Measurements from ENCODE around the gene RBL1.
"Not testable (repeated sequence)": the region's sequence is repeated elsewhere in the genome, so short reads cannot be mapped to it uniquely, and the experiment has no call there.

Gene RBL1

DNA sequence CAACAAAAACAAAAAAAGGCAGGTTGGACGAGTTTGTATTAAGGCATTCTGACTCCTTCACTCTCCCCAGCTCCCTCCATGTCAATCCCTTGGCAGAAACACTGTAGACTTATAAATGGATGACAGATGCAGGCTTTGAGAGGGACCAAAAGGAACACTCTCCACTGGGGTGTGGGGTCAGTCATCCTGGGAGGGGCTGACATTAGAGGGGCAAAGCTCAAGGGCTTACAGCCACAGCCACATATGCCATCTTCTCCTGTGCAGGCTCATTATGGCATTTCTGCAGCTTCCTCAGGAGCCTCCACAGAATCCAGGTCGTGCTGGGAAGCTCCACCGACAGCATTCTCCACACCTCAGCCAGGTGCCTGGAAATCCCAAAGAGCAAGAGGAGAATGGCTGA, 33.0 kb upstream of the RBL1 start:
- DNase-seq (ENCODE audit: low read depth): no peak
- TF ChIP-seq, protein P1, sequence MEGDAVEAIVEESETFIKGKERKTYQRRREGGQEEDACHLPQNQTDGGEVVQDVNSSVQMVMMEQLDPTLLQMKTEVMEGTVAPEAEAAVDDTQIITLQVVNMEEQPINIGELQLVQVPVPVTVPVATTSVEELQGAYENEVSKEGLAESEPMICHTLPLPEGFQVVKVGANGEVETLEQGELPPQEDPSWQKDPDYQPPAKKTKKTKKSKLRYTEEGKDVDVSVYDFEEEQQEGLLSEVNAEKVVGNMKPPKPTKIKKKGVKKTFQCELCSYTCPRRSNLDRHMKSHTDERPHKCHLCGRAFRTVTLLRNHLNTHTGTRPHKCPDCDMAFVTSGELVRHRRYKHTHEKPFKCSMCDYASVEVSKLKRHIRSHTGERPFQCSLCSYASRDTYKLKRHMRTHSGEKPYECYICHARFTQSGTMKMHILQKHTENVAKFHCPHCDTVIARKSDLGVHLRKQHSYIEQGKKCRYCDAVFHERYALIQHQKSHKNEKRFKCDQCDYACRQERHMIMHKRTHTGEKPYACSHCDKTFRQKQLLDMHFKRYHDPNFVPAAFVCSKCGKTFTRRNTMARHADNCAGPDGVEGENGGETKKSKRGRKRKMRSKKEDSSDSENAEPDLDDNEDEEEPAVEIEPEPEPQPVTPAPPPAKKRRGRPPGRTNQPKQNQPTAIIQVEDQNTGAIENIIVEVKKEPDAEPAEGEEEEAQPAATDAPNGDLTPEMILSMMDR (IDR thresholded peaks at IDR 0.05; ENCODE audit: low read depth, low read length, missing control alignments): no peak

DNA sequence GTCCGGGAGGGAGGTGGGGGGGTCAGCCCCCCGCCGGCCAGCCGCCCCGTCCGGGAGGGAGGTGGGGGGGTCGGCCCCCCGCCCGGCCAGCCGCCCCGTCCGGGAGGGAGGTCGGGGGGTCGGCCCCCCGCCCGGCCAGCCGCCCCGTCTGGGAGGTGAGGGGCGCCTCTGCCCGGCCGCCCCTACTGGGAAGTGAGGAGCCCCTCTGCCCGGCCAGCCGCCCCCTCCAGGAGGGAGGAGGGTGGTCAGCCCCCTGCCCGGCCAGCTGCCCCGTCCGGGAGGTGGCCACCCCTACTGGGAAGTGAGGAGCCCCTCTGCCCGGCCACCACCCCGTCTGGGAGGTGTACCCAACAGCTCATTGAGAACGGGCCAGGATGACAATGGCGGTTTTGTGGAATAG, 30.5 kb upstream of the RBL1 start:
- not testable (repeated sequence) for H3K4me3 ChIP-seq (ENCODE audit: low read depth, low read length); DNase-seq (ENCODE audit: low read depth)

More for the DNA sequence above, 33.0 kb upstream of the RBL1 start:
- no peak overlapping the region for H3K4me3 ChIP-seq (ENCODE audit: low read depth, low read length)

DNA sequence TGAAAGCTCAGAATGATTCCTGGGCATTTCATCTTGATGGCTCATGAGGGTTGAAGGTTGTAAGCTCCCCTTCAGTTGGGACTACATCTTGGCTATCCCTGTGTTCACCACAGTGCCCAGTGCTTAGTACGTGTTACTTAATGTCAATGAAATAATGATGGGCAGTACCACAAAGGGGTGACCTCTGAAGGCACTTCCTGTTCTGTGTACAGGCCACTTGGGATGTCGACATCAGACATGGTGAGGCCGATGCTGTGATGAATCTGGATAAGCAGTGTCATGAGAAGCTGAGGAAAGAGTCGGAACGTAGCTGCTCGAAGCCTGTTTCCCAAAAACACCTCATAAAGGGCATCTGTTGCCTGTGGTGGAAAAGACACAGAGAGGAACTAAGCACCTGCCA, 27.6 kb upstream of the RBL1 start:
- no peak overlapping the region for H3K4me3 ChIP-seq (ENCODE audit: low read depth, low read length)
- DNase-seq (ENCODE audit: low read depth): no peak
- TF ChIP-seq, protein P1 (IDR thresholded peaks at IDR 0.05; ENCODE audit: low read depth, low read length, missing control alignments): no peak

DNA sequence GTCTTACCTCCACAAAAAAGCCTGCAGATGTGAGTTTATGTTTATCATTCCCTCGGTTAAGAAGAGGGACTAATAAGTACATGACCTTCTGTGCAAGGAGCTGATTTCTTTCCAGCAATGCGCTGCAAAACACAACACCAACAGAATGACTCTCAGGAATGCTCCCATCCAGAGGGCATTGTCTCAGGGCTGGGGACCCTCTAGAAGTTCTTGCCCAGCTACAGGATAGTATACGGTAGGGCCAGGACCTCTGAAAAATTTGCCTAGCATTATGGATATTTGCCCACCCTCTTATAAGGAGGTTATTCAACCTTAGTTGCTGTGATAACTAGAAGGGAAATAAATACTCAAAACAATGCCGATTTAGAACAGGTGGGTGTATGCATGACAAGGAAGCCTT, 24.7 kb upstream of the RBL1 start:
- DNase-seq (ENCODE audit: low read depth): no peak
- no peak overlapping the region for H3K4me3 ChIP-seq (ENCODE audit: low read depth, low read length)
- TF ChIP-seq, protein P1 (IDR thresholded peaks at IDR 0.05; ENCODE audit: low read depth, low read length, missing control alignments): no peak

DNA sequence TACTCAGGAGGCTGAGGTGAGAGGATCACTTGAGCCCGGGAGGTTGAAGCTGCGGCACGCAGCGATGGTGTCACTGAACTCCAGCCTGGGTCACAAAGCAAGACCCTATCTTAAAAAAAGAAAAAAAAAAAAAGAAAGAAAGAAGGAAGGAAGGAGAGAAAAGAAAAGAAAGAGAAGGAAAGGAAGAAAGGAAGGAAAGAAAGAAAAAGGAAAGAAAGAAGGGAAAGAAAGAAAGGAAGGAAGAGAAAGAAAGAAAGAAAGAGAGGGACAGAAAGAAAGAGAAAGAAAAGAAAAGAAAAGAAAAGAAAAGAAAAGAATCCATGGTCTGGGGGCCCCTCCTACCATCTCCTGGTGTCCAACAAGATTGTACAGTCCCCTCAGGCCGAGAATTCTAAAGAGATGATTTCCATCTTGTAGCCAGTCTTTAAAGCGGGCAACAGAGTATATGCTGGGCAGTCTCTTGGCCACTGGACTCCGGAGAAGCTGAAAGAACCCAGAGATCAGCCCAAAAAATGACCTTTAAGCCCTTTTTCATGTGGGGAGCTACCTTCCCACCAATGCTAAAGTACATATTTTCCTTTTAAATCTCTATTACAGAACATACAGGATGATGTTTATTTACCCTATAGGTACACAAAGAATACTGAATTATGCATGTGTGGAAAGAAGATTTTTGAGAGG, 23.7 kb upstream of the RBL1 start:
- TF ChIP-seq, protein P1 (IDR thresholded peaks at IDR 0.05; ENCODE audit: low read depth, low read length, missing control alignments): no peak
- DNase-seq (ENCODE audit: low read depth): no peak
- H3K4me3 ChIP-seq (ENCODE audit: low read depth, low read length): no peak overlapping the region

DNA sequence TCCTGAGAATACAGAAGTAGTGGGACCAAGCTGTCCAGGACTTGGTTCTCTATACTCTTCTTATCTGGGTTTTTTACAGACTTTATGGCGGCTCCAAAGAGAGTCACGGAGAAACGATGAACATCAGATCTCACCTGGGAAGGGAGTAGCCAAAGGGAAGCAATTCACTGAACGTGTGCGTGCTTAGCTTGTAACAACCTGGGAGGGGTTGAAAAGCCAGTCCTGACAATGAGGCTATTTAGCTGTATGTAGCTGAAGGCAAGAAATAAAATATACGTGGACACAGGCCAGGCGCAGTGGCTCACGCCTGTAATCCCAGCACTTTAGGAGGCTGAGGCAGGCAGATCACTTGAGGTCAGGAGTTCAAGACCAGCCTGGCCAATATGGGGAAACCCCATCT, 18.2 kb upstream of the RBL1 start:
- TF ChIP-seq, protein P1 (IDR thresholded peaks at IDR 0.05; ENCODE audit: low read depth, low read length, missing control alignments): no peak
- DNase-seq (ENCODE audit: low read depth): no peak
- no peak overlapping the region for H3K4me3 ChIP-seq (ENCODE audit: low read depth, low read length)

DNA sequence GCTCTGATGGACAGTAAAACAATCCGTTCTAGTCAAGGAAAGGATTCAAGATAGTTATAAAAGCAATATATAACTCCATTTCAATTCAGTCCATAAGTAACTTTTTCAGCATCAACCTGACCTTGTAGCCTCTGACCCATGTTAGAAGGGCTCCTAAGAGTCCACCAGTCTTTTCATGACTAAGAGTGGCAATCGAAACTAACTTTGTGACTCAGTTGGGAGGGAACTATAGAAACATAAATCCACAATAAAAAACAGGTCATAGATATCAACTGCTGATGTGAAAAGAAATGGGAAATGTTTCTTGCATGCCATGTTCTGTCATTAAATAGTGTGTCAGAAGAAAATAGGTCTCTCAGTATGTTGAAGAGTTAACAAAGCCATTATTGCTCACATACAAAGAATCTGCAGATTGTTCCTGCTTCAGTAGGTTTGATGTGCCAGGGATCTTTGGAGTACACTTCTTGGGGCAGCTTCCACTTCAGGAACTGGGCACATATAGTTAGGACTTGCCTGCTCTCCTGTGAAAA, 16.2 kb upstream of the RBL1 start:
- TF ChIP-seq, protein P1 (IDR thresholded peaks at IDR 0.05; ENCODE audit: low read depth, low read length, missing control alignments): no peak
- H3K4me3 ChIP-seq (ENCODE audit: low read depth, low read length): no peak overlapping the region
- DNase-seq (ENCODE audit: low read depth): no peak

Measured in GM12864 (cell line).